Measurements from ENCODE around the gene RPS6KA5. TPM values are rescaled to one million over a fixed set of nuclear protein-coding genes. Genes with fewer than 3 reads are reported as not detected.
A peak's percentile ranks its signal among the peaks of the same experiment; 100 is the strongest.

RPS6KA5 gene
- total RNA-seq, 2 donors from 2014 or later = 30.0 to 46.2 TPM

DNA sequence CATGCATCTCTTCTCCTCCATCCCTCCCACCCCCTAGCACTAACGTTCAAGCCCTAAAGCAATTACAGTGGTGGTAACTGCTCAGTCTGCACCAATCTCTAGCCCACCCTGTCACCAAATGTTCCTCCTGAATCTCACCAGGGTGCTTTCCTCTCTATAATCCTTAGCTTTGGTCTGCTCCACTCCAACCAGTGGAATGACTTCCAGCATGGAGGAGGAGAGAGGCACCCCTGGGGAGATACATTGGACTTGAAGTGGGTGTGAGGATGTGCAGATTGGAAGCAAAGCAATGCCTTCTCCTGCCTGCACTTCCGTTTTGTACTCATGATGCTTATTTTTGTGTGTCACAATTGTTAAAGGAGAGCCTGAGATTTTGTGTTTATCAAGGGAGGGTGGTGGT lies 24.1 kb upstream of the RPS6KA5 start:
- no peak overlapping the region for H3K27ac Mint-ChIP-seq
- no peaks in the 10 kb centered on the region for H3K36me3 Mint-ChIP-seq (ENCODE audit: low read depth)
- no peak for ATAC-seq (replicated peaks)
- H3K9me3 Mint-ChIP-seq = no peaks in the 10 kb centered on the region
- peaks cover 6% of the 10 kb centered on the region for H3K4me1 Mint-ChIP-seq
- H3K4me3 Mint-ChIP-seq = no peak overlapping the region
- H3K27me3 Mint-ChIP-seq = no peaks in the 10 kb centered on the region

DNA sequence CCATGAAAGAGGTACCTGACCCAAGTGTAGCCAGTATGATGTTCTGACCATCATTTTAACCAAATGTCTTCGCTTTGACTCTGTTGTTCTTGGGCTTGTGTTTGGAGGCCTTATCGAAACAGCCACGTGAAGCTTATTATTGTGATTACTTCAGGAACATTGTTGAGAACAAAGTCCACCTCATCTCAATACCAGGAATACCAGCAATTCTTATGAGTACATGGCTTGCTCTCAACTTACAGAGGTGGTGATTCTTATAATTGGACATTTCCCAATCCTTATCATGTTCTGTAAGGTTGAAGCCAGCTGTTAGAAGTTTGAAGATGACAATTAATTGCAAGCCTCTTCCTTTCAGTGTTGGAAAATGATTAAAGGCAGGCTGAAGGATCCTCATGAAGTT lies 21.8 kb upstream of the RPS6KA5 start:
- no peaks in the 10 kb centered on the region for H3K36me3 Mint-ChIP-seq (ENCODE audit: low read depth)
- ATAC-seq (replicated peaks) = no peak
- H3K9me3 Mint-ChIP-seq = no peaks in the 10 kb centered on the region
- peaks cover 16% of the 10 kb centered on the region for H3K4me1 Mint-ChIP-seq
- no peak overlapping the region for H3K27ac Mint-ChIP-seq
- no peaks in the 10 kb centered on the region for H3K27me3 Mint-ChIP-seq
- no peak overlapping the region for H3K4me3 Mint-ChIP-seq

DNA sequence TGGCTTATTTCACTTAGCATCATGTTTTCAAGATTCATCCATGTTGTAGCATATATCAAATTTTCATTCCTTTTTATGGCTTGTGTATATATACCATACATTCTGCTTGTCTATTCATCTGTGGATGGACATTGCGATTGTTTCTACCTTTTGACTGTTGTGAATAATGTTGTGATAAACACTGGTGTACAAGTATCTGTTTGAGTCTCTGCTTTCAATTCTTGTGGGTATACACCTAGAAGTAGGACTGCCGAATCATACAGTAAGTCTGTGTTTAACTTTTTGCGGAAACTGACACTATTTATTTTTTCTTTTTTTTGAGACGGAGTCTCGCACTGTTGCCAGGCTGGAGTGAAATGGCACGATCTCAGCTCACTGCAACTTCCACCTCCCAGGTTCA lies 19.6 kb upstream of the RPS6KA5 start:
- Mint-ChIP-seq H3K4me1 (peaks cover 28% of the 10 kb centered on the region), H3K36me3 (ENCODE audit: low read depth) (no peaks in the 10 kb centered on the region), H3K4me3 (peak overlapping the region; percentile 26), H3K9me3 (no peaks in the 10 kb centered on the region), H3K27ac (no peak overlapping the region), H3K27me3 (no peaks in the 10 kb centered on the region)
- peak; percentile 18 for ATAC-seq (replicated peaks)

DNA sequence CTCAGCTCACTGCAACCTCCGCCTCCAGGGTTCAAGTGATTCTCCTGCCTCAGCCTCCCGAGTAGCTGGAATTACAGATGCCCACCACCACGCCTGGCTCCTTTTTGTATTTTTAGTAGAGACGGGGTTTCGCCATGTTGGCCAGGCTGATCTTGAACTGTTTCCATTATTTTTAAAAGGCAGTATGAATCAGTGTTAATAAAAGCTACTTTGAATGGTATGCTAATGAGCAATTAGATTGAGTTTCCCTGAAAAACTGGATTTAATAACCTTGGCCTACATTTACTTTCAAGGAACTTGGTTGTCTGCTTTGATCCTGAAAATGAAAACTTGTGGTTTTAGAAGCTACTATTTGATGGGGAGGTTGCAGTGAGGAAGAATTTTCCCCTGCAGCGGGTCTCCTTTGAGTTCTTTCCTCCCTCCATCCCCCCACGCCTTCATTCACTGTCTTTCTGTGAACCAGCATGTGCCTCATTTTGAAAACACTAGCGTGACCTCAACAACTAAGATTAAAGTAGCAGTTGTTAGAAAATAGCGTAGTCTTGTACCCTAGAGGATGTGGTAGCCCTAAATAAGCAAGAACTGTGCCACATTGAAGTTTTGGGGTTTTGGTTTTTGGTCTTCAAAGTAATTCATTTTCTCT lies 17.8 kb upstream of the RPS6KA5 start:
- ATAC-seq (replicated peaks) = peak; percentile 98
- peak overlapping the region; percentile 65 for H3K4me3 Mint-ChIP-seq
- H3K9me3 Mint-ChIP-seq = no peaks in the 10 kb centered on the region
- peak overlapping the region; percentile 77 for H3K27ac Mint-ChIP-seq
- no peaks in the 10 kb centered on the region for H3K27me3 Mint-ChIP-seq
- H3K4me1 Mint-ChIP-seq = peaks cover 30% of the 10 kb centered on the region
- no peaks in the 10 kb centered on the region for H3K36me3 Mint-ChIP-seq (ENCODE audit: low read depth)

- H3K4me1 Mint-ChIP-seq = peaks cover 33% of the 10 kb centered on the region
- H3K9me3 Mint-ChIP-seq = no peaks in the 10 kb centered on the region
- no peak overlapping the region for H3K4me3 Mint-ChIP-seq
- ATAC-seq (replicated peaks) = no peak
- no peak overlapping the region for H3K27ac Mint-ChIP-seq
- H3K27me3 Mint-ChIP-seq = no peaks in the 10 kb centered on the region
- H3K36me3 Mint-ChIP-seq (ENCODE audit: low read depth) = no peaks in the 10 kb centered on the region
These were observed 15.1 kb upstream of the RPS6KA5 start for GRCh38 chr14:91075553-91075952.

DNA sequence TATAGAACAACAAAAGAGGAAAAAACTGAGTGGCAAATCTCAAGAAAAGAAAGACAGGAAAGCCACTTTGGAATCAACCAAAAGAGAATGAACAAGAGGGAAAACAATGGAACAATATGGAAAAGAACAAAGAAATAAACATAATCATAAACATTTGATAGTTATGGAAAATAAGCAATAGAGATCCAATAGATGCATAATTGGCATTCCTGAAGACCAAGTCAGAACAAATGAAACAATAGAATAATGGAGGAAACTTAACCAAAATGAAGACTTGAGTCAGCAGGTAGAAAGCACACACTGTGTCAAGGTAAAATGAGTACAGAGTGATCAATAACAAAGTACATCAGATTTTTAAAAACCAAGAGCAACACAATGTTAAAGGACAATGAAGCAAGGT lies 10.1 kb upstream of the RPS6KA5 start:
- Mint-ChIP-seq H3K27me3 (no peaks in the 10 kb centered on the region), H3K9me3 (no peaks in the 10 kb centered on the region), H3K36me3 (ENCODE audit: low read depth) (no peaks in the 10 kb centered on the region), H3K4me3 (no peak overlapping the region), H3K4me1 (peaks cover 29% of the 10 kb centered on the region), H3K27ac (no peak overlapping the region)
- ATAC-seq (replicated peaks) = no peak

DNA sequence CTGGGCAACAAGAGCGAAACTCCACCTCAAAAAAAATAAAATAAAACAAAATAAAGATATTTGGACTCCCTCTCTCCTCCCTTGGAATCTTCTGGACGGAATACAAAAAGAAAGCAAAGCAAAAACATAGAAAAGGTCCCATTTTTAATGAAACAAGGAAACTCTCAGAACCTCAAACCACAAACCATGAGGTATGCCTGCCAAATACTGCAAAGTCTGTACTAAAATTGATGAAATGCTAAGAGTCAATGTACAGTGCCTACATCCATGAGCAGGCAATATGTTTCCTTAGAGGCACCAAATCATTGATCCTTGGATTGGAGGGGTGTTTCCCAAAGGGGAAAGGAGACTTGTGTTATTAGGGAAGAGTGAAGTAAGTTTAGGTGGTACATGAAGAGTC lies 8.2 kb upstream of the RPS6KA5 start:
- Mint-ChIP-seq H3K27ac (peak overlapping the region; percentile 51), H3K4me1 (peaks cover 41% of the 10 kb centered on the region), H3K36me3 (ENCODE audit: low read depth) (no peaks in the 10 kb centered on the region), H3K27me3 (no peaks in the 10 kb centered on the region), H3K9me3 (no peaks in the 10 kb centered on the region), H3K4me3 (peak overlapping the region; percentile 53)
- peak; percentile 55 for ATAC-seq (replicated peaks)

DNA sequence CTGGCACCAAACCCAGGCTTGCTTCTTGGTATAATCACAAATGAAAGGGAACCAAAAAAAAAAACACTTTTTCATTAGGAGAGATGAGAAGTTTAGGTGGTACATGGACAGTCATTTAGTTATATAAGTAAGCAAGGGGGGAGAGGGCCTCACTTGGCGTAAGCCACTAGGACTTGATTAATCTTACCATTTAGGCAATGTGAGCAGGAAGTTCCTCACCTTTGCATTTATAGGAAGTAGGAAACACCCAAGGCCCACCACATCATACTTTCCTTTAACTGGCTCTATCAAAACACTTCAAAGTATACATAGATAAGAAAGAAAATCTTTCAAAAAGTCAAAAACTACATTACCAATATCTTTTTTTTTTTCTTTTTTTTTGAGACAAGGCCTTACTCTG lies 6.7 kb upstream of the RPS6KA5 start:
- Mint-ChIP-seq H3K4me3 (peak overlapping the region; percentile 53), H3K36me3 (ENCODE audit: low read depth) (no peaks in the 10 kb centered on the region), H3K27me3 (no peaks in the 10 kb centered on the region), H3K9me3 (no peaks in the 10 kb centered on the region), H3K27ac (peak overlapping the region; percentile 86), H3K4me1 (peaks cover 51% of the 10 kb centered on the region)
- no peak for ATAC-seq (replicated peaks)

DNA sequence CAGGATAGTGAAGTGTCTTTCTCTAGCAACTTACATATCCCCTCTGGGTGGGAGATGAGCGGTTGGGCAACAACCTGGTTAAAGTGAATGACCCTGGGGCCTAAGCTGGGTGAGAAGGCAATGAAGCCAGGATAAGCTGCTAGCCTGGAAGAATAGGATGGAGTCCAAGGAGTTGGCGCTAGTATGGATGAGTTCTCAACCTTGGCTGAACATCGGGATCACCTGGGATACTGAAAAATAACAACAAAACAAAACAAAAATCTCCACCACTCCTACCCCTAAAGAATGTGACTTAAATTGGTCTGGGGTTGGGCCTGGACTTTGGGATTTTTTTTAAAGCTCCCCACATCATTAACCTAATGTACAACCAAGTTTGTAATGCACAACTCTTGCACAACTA lies 4.8 kb upstream of the RPS6KA5 start:
- ATAC-seq (replicated peaks) = no peak
- Mint-ChIP-seq H3K36me3 (ENCODE audit: low read depth) (no peaks in the 10 kb centered on the region), H3K9me3 (no peaks in the 10 kb centered on the region), H3K27me3 (no peaks in the 10 kb centered on the region), H3K27ac (peak overlapping the region; percentile 39), H3K4me3 (no peak overlapping the region), H3K4me1 (peaks cover 46% of the 10 kb centered on the region)

DNA sequence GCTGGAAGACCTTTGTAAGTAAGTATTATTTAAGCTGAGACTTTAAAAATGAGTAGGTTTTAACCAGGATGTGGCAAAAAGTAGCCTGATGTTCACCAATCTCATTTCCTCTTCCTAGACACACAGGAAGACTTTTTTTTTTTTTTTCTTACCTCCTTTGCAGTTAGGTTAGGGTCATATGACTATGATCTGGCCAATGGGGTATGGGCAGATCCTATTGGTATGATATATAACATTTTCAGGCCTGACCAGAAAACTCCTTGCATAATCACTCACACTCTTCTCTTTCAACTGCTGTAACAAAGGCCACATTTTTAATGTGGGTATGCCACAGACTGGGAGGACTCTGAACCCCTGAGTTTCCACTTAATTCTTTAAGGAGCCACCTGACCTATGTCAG lies 2.7 kb upstream of the RPS6KA5 start:
- ATAC-seq (replicated peaks) = peak; percentile 34
- peak overlapping the region; percentile 87 for H3K27ac Mint-ChIP-seq

GRCh38 chr14:91062600-91062999 lies 2.2 kb upstream of the RPS6KA5 start:
- ATAC-seq (replicated peaks) = no peak
- Mint-ChIP-seq H3K4me3 (peak overlapping the region; percentile 79), H3K4me1 (peaks cover 44% of the 10 kb centered on the region), H3K27ac (peak overlapping the region; percentile 87), H3K9me3 (no peaks in the 10 kb centered on the region), H3K36me3 (ENCODE audit: low read depth) (peaks cover 20% of the 10 kb centered on the region), H3K27me3 (no peaks in the 10 kb centered on the region)

More for the DNA sequence above, 2.7 kb upstream of the RPS6KA5 start:
- Mint-ChIP-seq H3K36me3 (ENCODE audit: low read depth) (peaks cover 14% of the 10 kb centered on the region), H3K4me3 (peak overlapping the region; percentile 79), H3K4me1 (peaks cover 44% of the 10 kb centered on the region), H3K27me3 (no peaks in the 10 kb centered on the region), H3K9me3 (no peaks in the 10 kb centered on the region)

GRCh38 chr14:91061056-91061887 lies 831 bp upstream of the RPS6KA5 start:
- Mint-ChIP-seq H3K4me3 (no peak overlapping the region), H3K36me3 (ENCODE audit: low read depth) (peaks cover 22% of the 10 kb centered on the region), H3K4me1 (peaks cover 51% of the 10 kb centered on the region), H3K9me3 (no peaks in the 10 kb centered on the region), H3K27ac (no peak overlapping the region), H3K27me3 (no peaks in the 10 kb centered on the region)
- ATAC-seq (replicated peaks) = no peak

GRCh38 chr14:91059576-91060350 lies 678 bp downstream of the RPS6KA5 start:
- H3K27me3 Mint-ChIP-seq = no peaks in the 10 kb centered on the region
- H3K4me3 Mint-ChIP-seq = no peak overlapping the region
- H3K36me3 Mint-ChIP-seq (ENCODE audit: low read depth) = peaks cover 33% of the 10 kb centered on the region
- H3K9me3 Mint-ChIP-seq = no peaks in the 10 kb centered on the region
- ATAC-seq (replicated peaks) = peak; percentile 23
- no peak overlapping the region for H3K27ac Mint-ChIP-seq
- peaks cover 46% of the 10 kb centered on the region for H3K4me1 Mint-ChIP-seq

DNA sequence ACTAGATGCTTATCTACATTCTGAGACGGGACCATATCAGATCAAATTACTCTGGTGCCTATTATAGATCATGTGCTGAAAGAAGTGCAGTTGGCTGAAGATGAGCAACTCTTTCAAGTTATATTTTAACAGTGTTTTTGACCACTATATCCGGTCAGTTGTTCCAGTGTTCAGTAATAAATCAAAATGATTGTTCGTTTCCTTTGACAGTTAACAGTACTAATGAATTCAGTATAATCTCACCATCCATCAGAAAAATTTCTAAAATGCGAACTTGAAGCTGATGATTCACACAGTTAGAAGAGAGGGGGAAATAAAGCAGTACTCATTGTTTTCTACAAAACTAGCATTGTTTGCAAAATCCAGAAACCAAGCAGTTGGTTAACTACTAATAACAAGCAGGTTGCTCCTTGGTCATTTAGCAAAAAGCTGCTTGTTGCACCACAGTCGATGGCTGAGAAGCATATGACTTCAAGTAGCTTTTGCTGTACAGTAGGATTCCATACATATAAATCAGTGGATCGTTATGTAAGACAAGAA lies 2.3 kb downstream of the RPS6KA5 start:
- Mint-ChIP-seq H3K36me3 (ENCODE audit: low read depth) (peaks cover 33% of the 10 kb centered on the region), H3K4me3 (no peak overlapping the region), H3K9me3 (no peaks in the 10 kb centered on the region), H3K27me3 (no peaks in the 10 kb centered on the region), H3K4me1 (peaks cover 37% of the 10 kb centered on the region), H3K27ac (peak overlapping the region; percentile 46)
- no peak for ATAC-seq (replicated peaks)
